Osteocyte (in vitro differentiated cells): ENCODE results near the gene IAH1. TPM values are rescaled to one million over a fixed set of nuclear protein-coding genes. Genes with fewer than 3 reads are reported as not detected.

ENCODE experiments used
- DNase-seq: peaks from one replicate; pipeline ENCODE4 v3.0.0; 2021; ENCODE audit warnings: mixed read lengths; ENCODE audit not compliant: unreplicated experiment; ENCODE audit errors: extremely low spot score
- H3K27ac Mint-ChIP-seq: one replicate; pipeline ENCODE4 v1.8.0; 2021; ENCODE audit warnings: mild to moderate bottlenecking, mixed read lengths; ENCODE audit not compliant: unreplicated experiment
- H3K27me3 Mint-ChIP-seq: one replicate; pipeline ENCODE4 v1.8.0; 2021; ENCODE audit warnings: mixed read lengths; ENCODE audit not compliant: unreplicated experiment
- H3K36me3 Mint-ChIP-seq: one replicate; pipeline ENCODE4 v1.8.0; 2021; ENCODE audit warnings: mixed read lengths; ENCODE audit not compliant: unreplicated experiment
- H3K4me1 Mint-ChIP-seq: one replicate; pipeline ENCODE4 v1.8.0; 2021; ENCODE audit warnings: mixed read lengths; ENCODE audit not compliant: unreplicated experiment
- H3K4me3 Mint-ChIP-seq: one replicate; pipeline ENCODE4 v1.8.0; 2021; ENCODE audit warnings: mild to moderate bottlenecking, moderate library complexity, mixed read lengths; ENCODE audit not compliant: unreplicated experiment
- H3K9me3 Mint-ChIP-seq: one replicate; pipeline ENCODE4 v1.8.0; 2021; ENCODE audit warnings: mixed read lengths; ENCODE audit not compliant: unreplicated experiment
- total RNA-seq: library from RNA; stranded (reverse); gene quantifications from 2 replicates; pipeline ENCODE4 v1.2.1, GENCODE V29; 2021
- TF ChIP-seq, protein P1 (sequence below): fragments of 200-600 bp; sonication (generic); IDR thresholded peaks from 2 replicates; pipeline ENCODE4 v1.5.0; 2021; ENCODE audit warnings: antibody characterized with exemption, mild to moderate bottlenecking, moderate library complexity

Gene IAH1
- total RNA-seq, 1 donor from 2014 or later: 68.7 TPM

DNA sequence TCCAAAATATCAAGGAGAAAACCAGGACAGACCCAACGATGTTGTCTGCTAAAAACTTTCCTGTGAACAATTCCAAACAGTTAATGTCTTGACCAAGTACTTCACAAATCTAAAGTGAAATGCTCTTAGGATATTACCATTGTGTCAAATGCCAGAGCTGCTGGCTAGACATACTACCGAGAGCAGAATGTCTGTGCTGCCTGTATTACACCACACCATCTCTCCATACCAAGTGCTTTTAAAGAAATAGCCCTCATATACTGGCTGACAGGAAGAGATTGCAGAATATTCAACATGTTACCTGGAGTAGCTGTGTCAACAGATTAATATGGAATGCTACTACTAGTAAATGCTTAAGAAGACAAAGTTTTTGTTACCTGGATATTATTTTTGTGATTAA, 18.6 kb downstream of the IAH1 start:
- H3K9me3 Mint-ChIP-seq: no peaks in the 10 kb centered on the region
- no peak overlapping the region for H3K4me3 Mint-ChIP-seq
- TF ChIP-seq, protein P1, sequence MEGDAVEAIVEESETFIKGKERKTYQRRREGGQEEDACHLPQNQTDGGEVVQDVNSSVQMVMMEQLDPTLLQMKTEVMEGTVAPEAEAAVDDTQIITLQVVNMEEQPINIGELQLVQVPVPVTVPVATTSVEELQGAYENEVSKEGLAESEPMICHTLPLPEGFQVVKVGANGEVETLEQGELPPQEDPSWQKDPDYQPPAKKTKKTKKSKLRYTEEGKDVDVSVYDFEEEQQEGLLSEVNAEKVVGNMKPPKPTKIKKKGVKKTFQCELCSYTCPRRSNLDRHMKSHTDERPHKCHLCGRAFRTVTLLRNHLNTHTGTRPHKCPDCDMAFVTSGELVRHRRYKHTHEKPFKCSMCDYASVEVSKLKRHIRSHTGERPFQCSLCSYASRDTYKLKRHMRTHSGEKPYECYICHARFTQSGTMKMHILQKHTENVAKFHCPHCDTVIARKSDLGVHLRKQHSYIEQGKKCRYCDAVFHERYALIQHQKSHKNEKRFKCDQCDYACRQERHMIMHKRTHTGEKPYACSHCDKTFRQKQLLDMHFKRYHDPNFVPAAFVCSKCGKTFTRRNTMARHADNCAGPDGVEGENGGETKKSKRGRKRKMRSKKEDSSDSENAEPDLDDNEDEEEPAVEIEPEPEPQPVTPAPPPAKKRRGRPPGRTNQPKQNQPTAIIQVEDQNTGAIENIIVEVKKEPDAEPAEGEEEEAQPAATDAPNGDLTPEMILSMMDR: no peak
- H3K36me3 Mint-ChIP-seq: peaks cover 72% of the 10 kb centered on the region
- no peaks in the 10 kb centered on the region for H3K27me3 Mint-ChIP-seq
- no peak overlapping the region for H3K27ac Mint-ChIP-seq
- H3K4me1 Mint-ChIP-seq: peaks cover under 1% of the 10 kb centered on the region
- DNase-seq: no peak

DNA sequence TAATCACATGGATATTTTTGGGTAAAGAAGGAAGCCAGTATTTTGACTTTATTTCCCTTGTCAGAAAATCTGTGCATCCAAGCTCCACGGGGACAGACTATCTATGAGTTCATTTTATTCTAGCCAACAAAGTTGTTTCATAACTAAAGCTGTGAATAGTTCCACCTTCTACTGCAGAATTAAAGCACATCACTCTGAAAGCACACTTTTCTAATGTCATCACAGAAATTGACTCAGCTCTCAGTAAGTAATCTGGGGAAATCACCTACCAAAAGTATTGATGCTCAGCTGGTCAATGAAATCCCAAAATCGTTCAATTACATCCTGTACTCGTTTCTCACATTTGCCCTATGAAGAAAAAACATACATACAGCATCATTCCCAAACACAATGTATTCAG, 19.1 kb downstream of the IAH1 start:
- peaks cover 6% of the 10 kb centered on the region for H3K4me1 Mint-ChIP-seq
- H3K27ac Mint-ChIP-seq: no peak overlapping the region
- DNase-seq: no peak
- no peaks in the 10 kb centered on the region for H3K9me3 Mint-ChIP-seq
- peaks cover 73% of the 10 kb centered on the region for H3K36me3 Mint-ChIP-seq
- H3K27me3 Mint-ChIP-seq: no peaks in the 10 kb centered on the region
- no peak overlapping the region for H3K4me3 Mint-ChIP-seq
- TF ChIP-seq, protein P1: no peak

DNA sequence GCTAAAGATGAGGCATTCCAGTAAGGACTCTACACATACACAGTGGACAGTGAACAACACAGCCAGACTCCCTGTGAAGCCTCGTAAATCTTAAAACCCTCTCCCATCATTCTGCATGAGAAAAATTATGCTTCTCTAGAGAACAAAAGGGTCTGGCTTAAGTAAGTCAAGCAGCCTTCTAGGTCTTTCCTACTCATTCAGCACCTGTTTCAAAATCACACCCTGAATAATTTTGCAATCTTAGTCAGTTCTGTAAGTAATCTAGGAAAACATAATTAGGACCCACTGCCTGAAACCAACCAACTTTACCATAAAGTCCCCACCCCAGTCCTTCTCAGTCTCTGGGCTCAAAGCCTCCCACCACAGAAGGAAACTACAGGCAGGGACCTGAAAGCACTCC, 19.7 kb downstream of the IAH1 start:
- Mint-ChIP-seq H3K4me1 (peaks cover 12% of the 10 kb centered on the region), H3K36me3 (peaks cover 67% of the 10 kb centered on the region), H3K27ac (no peak overlapping the region), H3K9me3 (no peaks in the 10 kb centered on the region), H3K4me3 (no peak overlapping the region), H3K27me3 (no peaks in the 10 kb centered on the region)
- DNase-seq: no peak
- TF ChIP-seq, protein P1: no peak

DNA sequence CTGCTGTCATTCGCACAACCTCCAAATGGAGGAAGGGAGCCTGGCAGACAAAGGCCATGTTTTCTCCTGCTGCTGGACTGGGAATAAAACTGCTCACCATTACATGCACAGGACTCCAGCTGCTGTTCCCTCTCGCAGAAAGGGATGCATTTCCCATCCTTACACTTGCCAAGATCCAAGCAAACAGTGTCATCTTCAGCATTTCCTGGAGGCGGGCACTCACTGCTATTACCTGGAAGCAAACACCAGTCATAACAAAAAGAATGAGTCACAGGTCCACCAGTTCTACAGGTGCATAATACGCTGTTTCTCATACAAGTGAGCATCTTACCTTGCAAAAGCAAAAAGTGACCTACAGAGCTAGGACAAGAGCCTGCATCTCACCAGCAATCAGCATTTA, 22.7 kb downstream of the IAH1 start:
- peaks cover 54% of the 10 kb centered on the region for H3K36me3 Mint-ChIP-seq
- H3K9me3 Mint-ChIP-seq: no peaks in the 10 kb centered on the region
- peak; percentile 42 for DNase-seq
- H3K4me1 Mint-ChIP-seq: peaks cover 13% of the 10 kb centered on the region
- TF ChIP-seq, protein P1: no peak
- H3K27me3 Mint-ChIP-seq: no peaks in the 10 kb centered on the region
- no peak overlapping the region for H3K4me3 Mint-ChIP-seq
- no peak overlapping the region for H3K27ac Mint-ChIP-seq

DNA sequence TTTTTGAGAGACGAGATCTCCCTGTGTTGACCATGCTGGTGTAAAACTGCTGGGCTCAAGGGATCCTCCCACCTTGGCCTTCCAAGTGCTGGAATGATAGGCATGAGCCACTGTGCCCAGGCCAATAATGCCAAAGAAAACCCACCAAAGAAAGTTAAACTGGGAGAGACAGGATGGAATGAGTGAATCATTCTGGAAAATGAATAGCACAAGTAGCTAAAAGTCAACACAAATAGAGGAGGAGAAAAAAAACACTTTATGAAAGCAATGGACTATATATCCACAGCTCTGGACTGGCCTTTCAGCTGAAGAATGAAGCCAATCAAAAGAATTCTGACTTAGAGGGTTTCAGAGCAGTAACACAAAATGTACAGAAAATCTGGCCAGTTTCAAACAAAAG, 23.9 kb downstream of the IAH1 start:
- peaks cover 13% of the 10 kb centered on the region for H3K4me1 Mint-ChIP-seq
- DNase-seq: no peak
- H3K36me3 Mint-ChIP-seq: peaks cover 51% of the 10 kb centered on the region
- no peaks in the 10 kb centered on the region for H3K9me3 Mint-ChIP-seq
- H3K27ac Mint-ChIP-seq: peak overlapping the region; percentile 68
- TF ChIP-seq, protein P1: no peak
- no peak overlapping the region for H3K4me3 Mint-ChIP-seq
- H3K27me3 Mint-ChIP-seq: no peaks in the 10 kb centered on the region
